Esophagus squamous epithelium (tissue), 4 donors: ENCODE measurements around the gene MAPKAP1.

Experiments used
- POLR2A ChIP-seq, 4 donors: fragments of 450-650 bp; IDR thresholded peaks; one replicate each; pipeline ENCODE4 v1.6.1; 2017; ENCODE audit warnings: antibody characterized with exemption in 4 of 4, mild to moderate bottlenecking in 4 of 4, moderate library complexity in 3 of 4
- TF ChIP-seq, protein P1 (sequence below), 6 experiments: fragments of 450-650 bp in 4 of 6; fragments of 200-600 bp in 2 of 6; sonication (generic) in 2 of 6; IDR thresholded peaks; one replicate each; pipeline ENCODE4 v1.5.1; 2016 to 2019; ENCODE audit warnings: antibody characterized with exemption in 6 of 6, mild to moderate bottlenecking in 4 of 6, moderate library complexity in 4 of 6

DNA sequence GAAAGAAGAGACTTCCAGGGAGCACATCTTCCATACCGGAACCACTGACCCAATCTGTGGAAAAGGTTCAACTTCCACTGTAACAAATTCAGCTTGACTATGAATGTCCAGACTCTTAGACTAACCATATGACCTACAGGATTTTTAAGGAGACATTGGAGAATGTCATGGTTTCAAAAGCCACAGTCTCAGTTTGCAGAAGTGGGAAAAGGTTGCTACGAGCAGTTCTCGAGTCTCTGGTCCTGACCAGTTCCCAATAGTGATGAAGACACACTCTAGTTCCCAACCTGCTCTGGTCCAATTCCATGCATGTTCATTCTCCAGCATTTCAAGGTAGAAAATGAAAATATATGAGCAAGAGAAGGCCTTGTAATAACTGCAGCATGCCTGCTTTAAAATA lies 158.0 kb downstream of the MAPKAP1 start:
- TF ChIP-seq, protein P1, sequence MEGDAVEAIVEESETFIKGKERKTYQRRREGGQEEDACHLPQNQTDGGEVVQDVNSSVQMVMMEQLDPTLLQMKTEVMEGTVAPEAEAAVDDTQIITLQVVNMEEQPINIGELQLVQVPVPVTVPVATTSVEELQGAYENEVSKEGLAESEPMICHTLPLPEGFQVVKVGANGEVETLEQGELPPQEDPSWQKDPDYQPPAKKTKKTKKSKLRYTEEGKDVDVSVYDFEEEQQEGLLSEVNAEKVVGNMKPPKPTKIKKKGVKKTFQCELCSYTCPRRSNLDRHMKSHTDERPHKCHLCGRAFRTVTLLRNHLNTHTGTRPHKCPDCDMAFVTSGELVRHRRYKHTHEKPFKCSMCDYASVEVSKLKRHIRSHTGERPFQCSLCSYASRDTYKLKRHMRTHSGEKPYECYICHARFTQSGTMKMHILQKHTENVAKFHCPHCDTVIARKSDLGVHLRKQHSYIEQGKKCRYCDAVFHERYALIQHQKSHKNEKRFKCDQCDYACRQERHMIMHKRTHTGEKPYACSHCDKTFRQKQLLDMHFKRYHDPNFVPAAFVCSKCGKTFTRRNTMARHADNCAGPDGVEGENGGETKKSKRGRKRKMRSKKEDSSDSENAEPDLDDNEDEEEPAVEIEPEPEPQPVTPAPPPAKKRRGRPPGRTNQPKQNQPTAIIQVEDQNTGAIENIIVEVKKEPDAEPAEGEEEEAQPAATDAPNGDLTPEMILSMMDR (IDR thresholded peaks at IDR 0.05) = no peak
- TF ChIP-seq POLR2A (IDR thresholded peaks at IDR 0.05) = no peak
